SK-N-SH (cell line): Measurements from ENCODE around the gene TBC1D16. TPM values are rescaled to one million over a fixed set of nuclear protein-coding genes. Genes with fewer than 3 reads are reported as not detected.

ENCODE experiments used
- CTCF ChIA-PET: fragments of 300-600, 350-600 bp; formaldehyde crosslinking; extraction: SDS; loops from one replicate; lab custom pipeline; 2021; lab: Yijun Ruan, JAX
- POLR2A ChIA-PET: fragments of 350-600 bp; sonication (Branson Sonifier 250); formaldehyde crosslinking; extraction: SDS; loops from one replicate; lab custom pipeline; 2020; ENCODE audit warnings: antibody characterized with exemption, inconsistent platforms; lab: Yijun Ruan, JAX
- DNase-seq: peaks from one replicate; pipeline ENCODE4 v3.0.0; 2012
- H2AFZ ChIP-seq: fragments of 200-600 bp; sonication (generic); 2 replicates; pipeline ENCODE4 v1.8.1; 2016; ENCODE audit warnings: antibody characterized with exemption, mild to moderate bottlenecking, low read depth
- H3F3A ChIP-seq: fragments of 200-600 bp; sonication (generic); replicated peaks from 2 replicates; pipeline ENCODE3; 2016; ENCODE audit warnings: antibody characterized with exemption, mild to moderate bottlenecking; ENCODE audit not compliant: insufficient read depth
- H3K27ac ChIP-seq, 2 experiments: fragments of 200-500 bp in 1 of 2; fragments of 200-600 bp in 1 of 2; sonication (Bioruptor generic) in 1 of 2; sonication (generic), shearing (Covaris generic) in 1 of 2; 2 replicates each; pipeline versions ENCODE4 v1.5.1 to v1.6.1; 2014 to 2016; ENCODE audit warnings: low read depth in 2 of 2, inconsistent platforms in 1 of 2, low read length in 1 of 2, mild to moderate bottlenecking in 1 of 2, mixed read lengths in 1 of 2
- H3K27me3 ChIP-seq: fragments of 200-600 bp; sonication (generic), shearing (Covaris generic); 2 replicates; pipeline ENCODE4 v1.6.1; 2016; ENCODE audit warnings: mixed run types; ENCODE audit not compliant: insufficient read depth
- H3K36me3 ChIP-seq, 2 experiments: fragments of 200-500 bp in 1 of 2; fragments of 200-600 bp in 1 of 2; sonication (Bioruptor generic) in 1 of 2; sonication (generic) in 1 of 2; replicated peaks in 1 of 2; 2 replicates each; pipeline versions ENCODE3 to v1.5.1; 2014 to 2016; ENCODE audit warnings: low read length in 1 of 2, mild to moderate bottlenecking in 1 of 2; ENCODE audit not compliant: insufficient read depth in 2 of 2, control insufficient read depth in 1 of 2
- H3K4me1 ChIP-seq, 2 experiments: fragments of 200-500 bp in 1 of 2; fragments of 200-600 bp in 1 of 2; sonication (Bioruptor generic) in 1 of 2; sonication (generic), shearing (Covaris generic) in 1 of 2; 2 replicates each; pipeline versions ENCODE4 v1.5.1 to v1.6.1; 2014 to 2016; ENCODE audit warnings: low read depth in 1 of 2, low read length in 1 of 2, mixed run types in 1 of 2; ENCODE audit not compliant: insufficient read depth in 2 of 2, control insufficient read depth in 1 of 2
- H3K4me2 ChIP-seq: fragments of 200-600 bp; sonication (generic), shearing (Covaris generic); 2 replicates; pipeline ENCODE4 v1.6.1; 2017; ENCODE audit warnings: mixed run types
- H3K4me3 ChIP-seq, 2 experiments: fragments of 200-500 bp in 1 of 2; fragments of 200-600 bp in 1 of 2; sonication (Bioruptor generic) in 1 of 2; sonication (generic), shearing (Covaris generic) in 1 of 2; 2 replicates each; pipeline versions ENCODE4 v1.5.1 to v1.8.1; 2014 to 2016; ENCODE audit warnings: low read depth in 2 of 2, inconsistent platforms in 1 of 2, low read length in 1 of 2, mild to moderate bottlenecking in 1 of 2, mixed read lengths in 1 of 2, moderate library complexity in 1 of 2
- H3K79me2 ChIP-seq: fragments of 200-600 bp; sonication (generic); 2 replicates; pipeline ENCODE4 v1.8.1; 2017; ENCODE audit warnings: mild to moderate bottlenecking; ENCODE audit not compliant: insufficient read depth
- H3K9ac ChIP-seq: fragments of 200-600 bp; sonication (generic); 2 replicates; pipeline ENCODE4 v1.6.1; 2017; ENCODE audit warnings: mixed run types
- H3K9me2 ChIP-seq: fragments of 200-600 bp; sonication (generic); 2 replicates; pipeline ENCODE4 v1.6.1; 2017; ENCODE audit warnings: mixed run types
- H3K9me3 ChIP-seq: fragments of 200-600 bp; sonication (generic); 2 replicates; pipeline ENCODE4 v1.6.1; 2017; ENCODE audit warnings: mixed run types, mild to moderate bottlenecking, moderate library complexity
- H4K20me1 ChIP-seq: fragments of 200-600 bp; sonication (generic); 2 replicates; pipeline ENCODE4 v1.6.1; 2017; ENCODE audit warnings: mild to moderate bottlenecking, mixed run types; ENCODE audit not compliant: insufficient read depth
- CHD2 ChIP-seq: fragments of 150-350 bp; IDR thresholded peaks from 2 replicates; pipeline ENCODE4 v1.6.1; 2018; ENCODE audit warnings: low read length; ENCODE audit not compliant: partially characterized antibody
- ELF1 ChIP-seq: IDR thresholded peaks from 2 replicates; pipeline ENCODE4 v1.4.0; 2012
- EP300 ChIP-seq, 2 experiments: IDR thresholded peaks; 2 replicates each; pipeline versions ENCODE4 v1.4.0 to v1.6.1; 2012; ENCODE audit warnings: borderline replicate concordance in 1 of 2, low read depth in 1 of 2, low read length in 1 of 2
- EZH2phosphoT487 ChIP-seq: fragments of 200-600 bp; sonication (generic); IDR thresholded peaks from 2 replicates; pipeline ENCODE4 v1.6.1; 2017; ENCODE audit warnings: low read depth, mixed run types, mild to moderate bottlenecking, antibody characterized with exemption, moderate library complexity, borderline replicate concordance
- FOSL2 ChIP-seq: IDR thresholded peaks from 2 replicates; pipeline ENCODE4 v1.4.0; 2012; ENCODE audit warnings: low read depth, mild to moderate bottlenecking, moderate library complexity, borderline replicate concordance
- FOXJ3 ChIP-seq: sonication (generic); formaldehyde crosslinking; IDR thresholded peaks from 2 replicates; pipeline ENCODE4 v1.5.1; 2020; ENCODE audit warnings: mild to moderate bottlenecking, missing genetic modification reagents
- FOXM1 ChIP-seq: IDR thresholded peaks from 2 replicates; pipeline ENCODE4 v1.4.0; 2012; ENCODE audit warnings: low read depth, mild to moderate bottlenecking
- GABPA ChIP-seq: IDR thresholded peaks from 2 replicates; pipeline ENCODE4 v1.4.0; 2012; ENCODE audit warnings: low read depth, mild to moderate bottlenecking
- GATA2 ChIP-seq: sonication (generic); formaldehyde crosslinking; IDR thresholded peaks from 2 replicates; pipeline ENCODE4 v1.5.0; 2020; ENCODE audit warnings: mild to moderate bottlenecking, missing genetic modification reagents
- JUND ChIP-seq: IDR thresholded peaks from 2 replicates; pipeline ENCODE4 v1.4.0; 2012
- MAX ChIP-seq: IDR thresholded peaks from 2 replicates; pipeline ENCODE4 v1.4.0; 2012; ENCODE audit warnings: low read depth
- NRF1 ChIP-seq: IDR thresholded peaks from 2 replicates; pipeline ENCODE4 v1.6.1; 2012; ENCODE audit warnings: low read depth, mild to moderate bottlenecking, low read length
- PBX3 ChIP-seq: IDR thresholded peaks from 2 replicates; pipeline ENCODE4; 2012
- REST ChIP-seq: IDR thresholded peaks from 2 replicates; pipeline ENCODE4 v1.6.1; 2012; ENCODE audit warnings: mild to moderate bottlenecking, low read depth, low read length, moderate library complexity
- SMC3 ChIP-seq: IDR thresholded peaks from 2 replicates; pipeline ENCODE4 v1.6.1; 2012; ENCODE audit warnings: low read depth, low read length, improper control_type of control experiment
- TCF12 ChIP-seq: IDR thresholded peaks from 2 replicates; pipeline ENCODE4 v1.4.0; 2012
- USF2 ChIP-seq: fragments of 150-350 bp; IDR thresholded peaks from 2 replicates; pipeline ENCODE4 v1.6.1; 2017; ENCODE audit warnings: antibody characterized with exemption, low read length, low read depth, borderline replicate concordance
- WGBS: methylation state at CpG from one replicate; pipeline ENCODE4 v1.1.6; 2017; ENCODE audit warnings: low lambda C conversion rate; 5-methylcytosine and 5-hydroxymethylcytosine counted together
- polyA plus RNA-seq, 3 experiments: library from polyadenylated mRNA; depleted of rRNA; stranded (reverse); fragments of >200 nt; gene quantifications; 2 replicates each; pipeline ENCODE4 v1.2.3, GENCODE V29; 2012
- TF ChIP-seq, protein P1 (sequence below): fragments of 150-350 bp; IDR thresholded peaks from 2 replicates; pipeline ENCODE4 v1.6.1; 2016; ENCODE audit warnings: mild to moderate bottlenecking, low read depth, low read length

The TBC1D16 gene
- polyA plus RNA-seq, 1 of the 3 experiments (the other 2 are of a cell fraction): 14.5 TPM

- Histone ChIP-seq H2AFZ (no peak overlapping the region), H4K20me1 (no peaks in the 10 kb centered on the region), H3K9me2 (no peaks in the 10 kb centered on the region), H3F3A (no peaks in the 10 kb centered on the region), H3K4me1 (no peaks in the 10 kb centered on the region), H3K27ac (no peak overlapping the region)
- peak; percentile 35 for DNase-seq
- WGBS: 91% methylated on average over 19 of the region's 25 CpGs
- TF ChIP-seq CHD2: no peak
- TF ChIP-seq, protein P1, sequence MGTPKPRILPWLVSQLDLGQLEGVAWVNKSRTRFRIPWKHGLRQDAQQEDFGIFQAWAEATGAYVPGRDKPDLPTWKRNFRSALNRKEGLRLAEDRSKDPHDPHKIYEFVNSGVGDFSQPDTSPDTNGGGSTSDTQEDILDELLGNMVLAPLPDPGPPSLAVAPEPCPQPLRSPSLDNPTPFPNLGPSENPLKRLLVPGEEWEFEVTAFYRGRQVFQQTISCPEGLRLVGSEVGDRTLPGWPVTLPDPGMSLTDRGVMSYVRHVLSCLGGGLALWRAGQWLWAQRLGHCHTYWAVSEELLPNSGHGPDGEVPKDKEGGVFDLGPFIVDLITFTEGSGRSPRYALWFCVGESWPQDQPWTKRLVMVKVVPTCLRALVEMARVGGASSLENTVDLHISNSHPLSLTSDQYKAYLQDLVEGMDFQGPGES: no peak
- TF ChIP-seq ELF1: no peak
- no peak for TF ChIP-seq PBX3
- no peak for TF ChIP-seq GABPA
- TF ChIP-seq NRF1: no peak
- TF ChIP-seq REST: no peak
- no peak for TF ChIP-seq TCF12
- TF ChIP-seq MAX: no peak
- TF ChIP-seq SMC3: no peak
- TF ChIP-seq GATA2 (CRISPR knock-in tag): no peak
- TF ChIP-seq EP300 (IDR thresholded peaks at IDR 0.05; ENCODE audit: borderline replicate concordance in 1 of 2, low read depth in 1 of 2, low read length in 1 of 2): no peak
- no peak for TF ChIP-seq FOXM1
- no peak for TF ChIP-seq FOXJ3 (CRISPR knock-in tag)
- TF ChIP-seq USF2: no peak
- TF ChIP-seq EZH2phosphoT487: no peak
- no peak for TF ChIP-seq FOSL2
- TF ChIP-seq JUND: no peak
- TF ChIP-seq, all 33 proteins: peak for 0
- Histone ChIP-seq H3K36me3 (peaks cover 0 to 79% of the 10 kb centered on the region in 2 experiments), H3K79me2 (no peaks in the 10 kb centered on the region), H3K27me3 (no peaks in the 10 kb centered on the region), H3K9me3 (no peaks in the 10 kb centered on the region), H3K9ac (no peak overlapping the region), H3K4me2 (no peak overlapping the region), H3K4me3 (no peak overlapping the region)
- ChIA-PET CTCF (interaction anchor here (1.2 to 1.5 kb wide), 3 partner anchors 25 to 200 kb away, joined by 3 to 5 read pairs (median 4); no protein-coding TSS in a partner anchor), POLR2A (no interaction called here)
Observed at GRCh38 chr17:79945591-79946255, 89.9 kb downstream of the TBC1D16 start.
